MM.1S (cell line): ENCODE results near the gene SEMA6C.

Experiments used
- EZH2 ChIP-seq: fragments of 300-600 bp; sonication (generic); optimal IDR thresholded peaks from 2 replicates; pipeline ENCODE3; 2017; ENCODE audit warnings: low read depth, mild to moderate bottlenecking, antibody characterized with exemption, low read length, mixed read lengths
- EZH2phosphoT487 ChIP-seq: fragments of 300-600 bp; sonication (generic); IDR thresholded peaks from 2 replicates; pipeline ENCODE4 v1.6.1; 2018; ENCODE audit warnings: antibody characterized with exemption, low read length
- TF ChIP-seq, protein P1 (sequence below): fragments of 300-600 bp; sonication (generic); IDR thresholded peaks from 2 replicates; pipeline ENCODE4 v1.5.1; 2016; ENCODE audit warnings: antibody characterized with exemption, low read length, mixed read lengths

DNA sequence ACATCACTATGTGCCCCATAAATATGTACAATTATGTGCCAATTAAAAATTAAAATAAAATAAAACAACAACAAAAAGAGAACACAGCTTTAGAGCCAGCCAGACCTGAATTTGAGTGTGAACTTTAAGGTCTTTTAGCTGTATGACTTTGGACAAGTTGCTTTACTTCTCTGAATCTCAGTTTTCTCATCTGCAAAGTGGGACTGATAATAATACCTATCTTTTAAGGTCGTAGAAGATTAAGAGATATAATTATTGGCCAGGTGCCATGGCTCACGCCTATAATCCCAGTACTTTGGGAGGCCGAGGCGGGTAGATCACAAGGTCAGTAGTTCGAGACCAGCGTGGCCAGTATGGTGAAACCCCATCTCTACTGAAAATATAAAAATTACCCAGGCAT lies 46.9 kb upstream of the SEMA6C start:
- TF ChIP-seq, protein P1, sequence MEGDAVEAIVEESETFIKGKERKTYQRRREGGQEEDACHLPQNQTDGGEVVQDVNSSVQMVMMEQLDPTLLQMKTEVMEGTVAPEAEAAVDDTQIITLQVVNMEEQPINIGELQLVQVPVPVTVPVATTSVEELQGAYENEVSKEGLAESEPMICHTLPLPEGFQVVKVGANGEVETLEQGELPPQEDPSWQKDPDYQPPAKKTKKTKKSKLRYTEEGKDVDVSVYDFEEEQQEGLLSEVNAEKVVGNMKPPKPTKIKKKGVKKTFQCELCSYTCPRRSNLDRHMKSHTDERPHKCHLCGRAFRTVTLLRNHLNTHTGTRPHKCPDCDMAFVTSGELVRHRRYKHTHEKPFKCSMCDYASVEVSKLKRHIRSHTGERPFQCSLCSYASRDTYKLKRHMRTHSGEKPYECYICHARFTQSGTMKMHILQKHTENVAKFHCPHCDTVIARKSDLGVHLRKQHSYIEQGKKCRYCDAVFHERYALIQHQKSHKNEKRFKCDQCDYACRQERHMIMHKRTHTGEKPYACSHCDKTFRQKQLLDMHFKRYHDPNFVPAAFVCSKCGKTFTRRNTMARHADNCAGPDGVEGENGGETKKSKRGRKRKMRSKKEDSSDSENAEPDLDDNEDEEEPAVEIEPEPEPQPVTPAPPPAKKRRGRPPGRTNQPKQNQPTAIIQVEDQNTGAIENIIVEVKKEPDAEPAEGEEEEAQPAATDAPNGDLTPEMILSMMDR, result no peak
- TF ChIP-seq EZH2 (no peak), EZH2phosphoT487 (no peak)
